HG03060 (cell line): Measurements from ENCODE around the gene RAB1A.
"Not testable (repeated sequence)": the region's sequence is repeated elsewhere in the genome, so short reads cannot be mapped to it uniquely, and the experiment has no call there.

ENCODE experiments used
- ATAC-seq: cut with Tn5 transposase; IDR thresholded peaks from one replicate; pipeline ENCODE4 v1.9.1; 2021; ENCODE audit warnings: low read depth, moderate number of reproducible peaks; ENCODE audit not compliant: unreplicated experiment

Gene RAB1A

GRCh38 chr2:65129826-65130663 is at the start of gene RAB1A:
TSS of gene RAB1A (minus strand) at chr2:65130106. CDS start at chr2:65129915, 191 bp downstream.
- peak; percentile 94 for ATAC-seq

- ATAC-seq: no peak
Observed at GRCh38 chr2:65177751-65178442, 48.0 kb upstream of the RAB1A start.

GRCh38 chr2:65175894-65176530 is 46.1 kb upstream of the RAB1A start:
- no peak for ATAC-seq

GRCh38 chr2:65174031-65174430 is 44.1 kb upstream of the RAB1A start:
- not testable (repeated sequence) for ATAC-seq

- no peak for ATAC-seq
Observed at GRCh38 chr2:65172994-65173790, 43.3 kb upstream of the RAB1A start.

GRCh38 chr2:65170611-65171477 is 40.9 kb upstream of the RAB1A start:
- ATAC-seq: not testable (repeated sequence)

GRCh38 chr2:65169760-65170136 is 39.8 kb upstream of the RAB1A start:
- ATAC-seq: no peak

GRCh38 chr2:65165558-65165957 is 35.7 kb upstream of the RAB1A start:
- ATAC-seq: no peak

- no peak for ATAC-seq
Observed at GRCh38 chr2:65164426-65164891, 34.6 kb upstream of the RAB1A start.

- no peak for ATAC-seq
Observed at GRCh38 chr2:65161551-65162100, 31.7 kb upstream of the RAB1A start.

GRCh38 chr2:65159906-65160305 is 30.0 kb upstream of the RAB1A start:
- no peak for ATAC-seq

GRCh38 chr2:65159261-65159660 is 29.4 kb upstream of the RAB1A start:
- no peak for ATAC-seq

- ATAC-seq: no peak
Observed at GRCh38 chr2:65158557-65158956, 28.7 kb upstream of the RAB1A start.

- ATAC-seq: not testable (repeated sequence)
Observed at GRCh38 chr2:65157856-65158255, 27.9 kb upstream of the RAB1A start.

GRCh38 chr2:65156041-65156440 is 26.1 kb upstream of the RAB1A start:
- ATAC-seq: no peak

- ATAC-seq: no peak
Observed at GRCh38 chr2:65153515-65153914, 23.6 kb upstream of the RAB1A start.

- no peak for ATAC-seq
Observed at GRCh38 chr2:65146078-65146477, 16.2 kb upstream of the RAB1A start.

GRCh38 chr2:65144571-65144970 is 14.7 kb upstream of the RAB1A start:
- ATAC-seq: no peak

- no peak for ATAC-seq
Observed at GRCh38 chr2:65142515-65142914, 12.6 kb upstream of the RAB1A start.
